ENCODE results near the gene PLEKHS1.

PLEKHS1 gene

DNA sequence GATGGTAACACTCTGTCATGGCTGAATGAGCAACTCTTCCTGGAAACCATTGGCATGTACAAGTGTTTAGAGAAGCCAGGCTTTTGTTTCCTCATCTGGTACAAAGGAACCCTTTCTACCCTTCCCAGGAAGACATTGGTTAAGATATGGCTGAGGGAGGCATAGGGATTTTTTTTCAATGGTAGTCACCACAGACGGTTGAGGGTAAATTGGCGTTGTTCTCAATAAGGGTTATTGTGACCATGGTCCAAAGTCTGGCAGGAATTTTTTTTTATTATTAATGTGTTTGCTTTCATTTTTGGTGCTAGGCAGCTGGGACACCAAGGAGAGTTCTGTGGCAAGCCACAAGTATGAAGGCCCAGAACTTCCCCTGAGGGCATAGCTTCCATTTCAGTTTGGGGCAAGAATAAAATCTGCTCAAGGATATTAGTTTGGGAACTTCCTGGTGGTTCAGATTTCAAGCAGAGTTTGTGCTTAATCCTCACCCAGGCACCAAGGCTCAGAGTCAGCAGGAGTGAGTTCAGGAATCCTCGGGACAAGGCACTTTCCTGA is at the start of gene PLEKHS1:
Gene PLEKHS1 (plus strand): TSS at position 502 of the 552 bp plus-strand sequence. CDS start 3,596 bp downstream, outside the sequence.
- H3K4me1 ChIP-seq (ENCODE audit: insufficient read depth, low read length): no peaks in the 10 kb centered on the region
- no peak within 1 kb of the TSS for H3K9ac ChIP-seq (ENCODE audit: low read depth, low read length)
- H3K9me3 ChIP-seq (ENCODE audit: control insufficient read depth, insufficient read depth, low read length): no peaks in the 10 kb centered on the region
- H3K36me3 ChIP-seq (ENCODE audit: insufficient read depth, low read length): no peaks in the 10 kb centered on the region

DNA sequence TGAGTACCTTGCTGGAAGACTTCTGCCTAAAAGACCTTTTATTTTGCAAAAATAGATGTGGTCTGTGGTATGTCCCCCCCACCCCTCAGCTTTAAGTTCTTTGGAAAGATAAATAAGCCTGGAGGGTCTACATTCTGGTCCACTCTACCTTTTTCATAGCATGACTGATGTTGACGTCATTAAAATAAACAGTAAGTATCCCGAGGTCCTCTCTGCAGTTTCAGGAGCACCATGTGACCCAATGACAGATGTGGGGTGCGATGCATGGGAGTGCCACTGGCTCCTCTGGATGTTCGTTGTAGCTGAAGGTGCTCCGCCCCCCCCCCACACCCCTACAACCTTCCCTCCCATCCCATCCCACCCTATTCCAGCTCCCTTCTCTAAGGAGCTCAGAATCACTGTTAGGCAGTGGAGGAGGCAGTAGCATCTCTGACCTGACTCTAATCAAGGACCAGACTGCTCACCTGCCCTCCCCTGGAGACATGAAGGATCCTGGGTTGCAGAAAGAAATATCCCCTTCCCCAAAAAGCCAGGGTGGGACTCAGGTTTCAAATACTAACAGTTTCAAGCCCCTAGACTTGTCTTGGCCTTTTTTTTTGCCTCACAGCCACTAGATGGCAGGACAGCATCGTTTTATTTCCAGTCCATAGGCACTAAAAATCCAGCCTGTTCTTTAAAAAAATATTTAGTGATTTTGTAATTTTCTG is 46.7 kb upstream of the PLEKHS1 start:
- H3K9me3 ChIP-seq (ENCODE audit: control insufficient read depth, insufficient read depth, low read length): no peaks in the 10 kb centered on the region
- no peak overlapping the region for H3K9ac ChIP-seq (ENCODE audit: low read depth, low read length)
- H3K36me3 ChIP-seq (ENCODE audit: insufficient read depth, low read length): no peaks in the 10 kb centered on the region
- H3K4me1 ChIP-seq (ENCODE audit: insufficient read depth, low read length): peaks cover 12% of the 10 kb centered on the region; the same call in 1 of the 2 replicates

DNA sequence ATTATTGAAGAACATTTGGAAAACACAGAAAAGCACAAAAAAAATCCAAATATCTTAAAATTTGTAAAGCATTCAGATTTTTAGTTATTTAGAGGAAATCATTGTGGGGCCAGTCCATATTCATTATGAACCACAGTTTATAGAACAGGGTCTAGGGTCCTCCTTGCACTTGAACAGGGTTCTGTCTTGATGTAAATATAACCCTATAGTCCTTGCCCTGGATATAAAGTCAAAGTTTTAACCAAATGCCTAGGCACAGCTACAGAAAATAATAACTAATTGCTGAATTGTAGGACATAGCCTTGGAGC is 46.2 kb upstream of the PLEKHS1 start:
- Histone ChIP-seq H3K4me1 (ENCODE audit: insufficient read depth, low read length) (peaks cover 17% of the 10 kb centered on the region; the same call in 1 of the 2 replicates), H3K9ac (ENCODE audit: low read depth, low read length) (no peak overlapping the region), H3K36me3 (ENCODE audit: insufficient read depth, low read length) (no peaks in the 10 kb centered on the region), H3K9me3 (ENCODE audit: control insufficient read depth, insufficient read depth, low read length) (no peaks in the 10 kb centered on the region)

DNA sequence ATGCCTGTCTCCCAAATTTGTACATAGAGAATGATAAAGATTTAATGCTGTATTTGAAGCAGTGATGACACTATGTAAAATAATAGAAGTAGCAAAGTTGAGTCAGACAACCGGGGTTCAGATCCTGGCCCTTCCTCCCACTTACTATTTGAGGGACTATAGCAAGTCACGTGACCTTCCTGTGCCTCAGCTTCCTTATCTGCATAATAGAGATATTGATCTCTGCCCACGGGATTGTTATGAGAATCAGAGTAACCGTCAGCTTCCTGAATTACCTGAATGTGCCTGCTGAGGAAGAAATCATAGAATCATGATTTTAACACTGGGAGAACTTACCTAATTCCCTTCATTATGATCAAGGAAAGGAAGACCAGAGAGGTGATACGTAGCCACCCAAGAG is 44.9 kb upstream of the PLEKHS1 start:
- peaks cover 23% of the 10 kb centered on the region; the same call in 1 of the 2 replicates for H3K4me1 ChIP-seq (ENCODE audit: insufficient read depth, low read length)
- no peaks in the 10 kb centered on the region for H3K36me3 ChIP-seq (ENCODE audit: insufficient read depth, low read length)
- no peaks in the 10 kb centered on the region for H3K9me3 ChIP-seq (ENCODE audit: control insufficient read depth, insufficient read depth, low read length)
- no peak overlapping the region for H3K9ac ChIP-seq (ENCODE audit: low read depth, low read length)

DNA sequence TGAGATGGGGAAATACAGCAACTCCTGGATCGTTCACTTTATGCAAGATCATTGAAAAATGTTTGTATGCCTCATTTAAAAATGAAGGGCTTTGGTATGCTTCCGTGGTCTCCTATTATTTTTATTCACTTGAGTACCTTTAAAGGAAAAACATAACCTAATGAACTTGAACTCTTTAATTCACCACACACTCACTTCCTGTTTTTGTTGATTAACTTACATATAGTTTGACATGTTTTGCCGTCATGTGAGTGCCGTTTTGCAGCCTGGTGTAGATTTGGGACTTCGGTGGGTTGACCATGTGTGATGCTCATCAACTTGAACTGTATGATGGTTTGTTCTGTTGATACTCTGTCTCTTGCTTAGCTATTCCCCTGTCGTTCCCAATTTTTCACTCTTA is 42.8 kb upstream of the PLEKHS1 start:
- Histone ChIP-seq H3K36me3 (ENCODE audit: insufficient read depth, low read length) (no peaks in the 10 kb centered on the region), H3K4me1 (ENCODE audit: insufficient read depth, low read length) (peaks cover 34% of the 10 kb centered on the region), H3K9ac (ENCODE audit: low read depth, low read length) (no peak overlapping the region), H3K9me3 (ENCODE audit: control insufficient read depth, insufficient read depth, low read length) (no peaks in the 10 kb centered on the region)

DNA sequence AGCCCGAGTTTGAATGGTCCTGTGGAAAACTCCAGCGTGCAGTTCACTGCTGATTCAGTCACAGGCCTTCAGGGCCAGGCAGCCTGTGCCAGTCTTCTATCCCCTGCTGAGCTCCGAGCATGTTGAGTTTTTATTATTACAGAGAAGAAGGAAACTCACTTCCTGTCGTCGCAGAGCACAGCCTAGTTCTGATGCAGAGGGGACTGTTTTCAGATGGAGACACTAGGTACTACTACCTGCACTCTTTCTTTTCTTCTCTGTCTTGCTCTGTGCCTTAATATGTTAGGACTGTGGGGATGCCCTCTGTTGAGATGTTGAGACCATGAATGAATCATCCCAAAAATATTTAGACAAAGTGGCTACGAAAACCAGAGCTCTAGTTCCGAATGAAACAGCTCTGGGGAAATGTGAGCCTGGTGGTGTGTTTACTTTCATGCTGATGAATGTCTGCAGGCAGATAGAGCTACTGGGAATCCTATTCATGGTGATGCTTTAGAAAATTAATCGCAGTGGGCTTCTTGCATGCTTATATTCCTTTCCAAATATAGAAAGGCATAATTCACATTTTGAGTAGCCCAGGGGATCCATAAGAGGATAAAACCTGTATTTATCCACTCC is 42.2 kb upstream of the PLEKHS1 start:
- Histone ChIP-seq H3K9me3 (ENCODE audit: control insufficient read depth, insufficient read depth, low read length) (no peaks in the 10 kb centered on the region), H3K4me1 (ENCODE audit: insufficient read depth, low read length) (peaks cover 34% of the 10 kb centered on the region), H3K36me3 (ENCODE audit: insufficient read depth, low read length) (no peaks in the 10 kb centered on the region), H3K9ac (ENCODE audit: low read depth, low read length) (no peak overlapping the region)

DNA sequence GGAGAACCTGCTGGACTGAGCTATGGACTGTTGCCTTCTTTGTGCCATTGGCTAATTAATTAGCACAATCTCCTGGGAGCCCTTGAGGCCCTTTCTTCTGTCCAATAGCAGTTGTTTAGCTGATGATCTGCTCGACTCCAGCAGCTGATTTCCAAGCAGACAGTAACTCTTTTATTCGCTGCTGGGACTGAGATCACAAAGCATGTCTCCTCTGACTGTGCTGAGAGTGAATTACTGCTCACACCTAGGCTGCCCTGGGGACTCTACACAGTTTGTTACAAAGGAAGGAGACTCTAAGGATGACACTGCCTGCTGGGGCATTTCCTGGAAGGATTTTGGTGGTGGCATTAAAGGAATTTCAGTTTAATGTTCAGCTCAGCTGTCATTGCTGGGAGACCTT is 40.3 kb upstream of the PLEKHS1 start:
- no peaks in the 10 kb centered on the region for H3K36me3 ChIP-seq (ENCODE audit: insufficient read depth, low read length)
- H3K4me1 ChIP-seq (ENCODE audit: insufficient read depth, low read length): peaks cover 34% of the 10 kb centered on the region
- no peak overlapping the region for H3K9ac ChIP-seq (ENCODE audit: low read depth, low read length)
- no peaks in the 10 kb centered on the region for H3K9me3 ChIP-seq (ENCODE audit: control insufficient read depth, insufficient read depth, low read length)

DNA sequence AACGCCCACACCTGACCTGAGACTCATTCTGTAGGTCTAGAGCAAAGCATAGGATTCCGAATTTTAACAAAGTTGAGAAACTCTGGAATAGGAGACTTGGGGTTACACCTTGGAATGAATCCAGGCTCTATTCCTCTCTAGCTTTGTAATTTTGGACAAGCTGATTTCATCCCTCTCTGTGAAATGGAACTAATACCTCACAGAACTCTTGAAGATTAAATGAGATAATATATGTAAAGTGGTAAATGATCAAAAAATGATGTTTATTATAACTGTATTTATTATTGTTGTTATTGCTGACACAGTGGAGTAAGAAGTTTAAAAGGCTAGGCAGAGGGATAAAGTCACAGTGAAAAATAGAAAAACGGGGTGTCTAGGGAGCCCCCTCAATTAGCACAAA is 39.5 kb upstream of the PLEKHS1 start:
- Histone ChIP-seq H3K4me1 (ENCODE audit: insufficient read depth, low read length) (peaks cover 34% of the 10 kb centered on the region), H3K9ac (ENCODE audit: low read depth, low read length) (no peak overlapping the region), H3K36me3 (ENCODE audit: insufficient read depth, low read length) (no peaks in the 10 kb centered on the region), H3K9me3 (ENCODE audit: control insufficient read depth, insufficient read depth, low read length) (no peaks in the 10 kb centered on the region)

DNA sequence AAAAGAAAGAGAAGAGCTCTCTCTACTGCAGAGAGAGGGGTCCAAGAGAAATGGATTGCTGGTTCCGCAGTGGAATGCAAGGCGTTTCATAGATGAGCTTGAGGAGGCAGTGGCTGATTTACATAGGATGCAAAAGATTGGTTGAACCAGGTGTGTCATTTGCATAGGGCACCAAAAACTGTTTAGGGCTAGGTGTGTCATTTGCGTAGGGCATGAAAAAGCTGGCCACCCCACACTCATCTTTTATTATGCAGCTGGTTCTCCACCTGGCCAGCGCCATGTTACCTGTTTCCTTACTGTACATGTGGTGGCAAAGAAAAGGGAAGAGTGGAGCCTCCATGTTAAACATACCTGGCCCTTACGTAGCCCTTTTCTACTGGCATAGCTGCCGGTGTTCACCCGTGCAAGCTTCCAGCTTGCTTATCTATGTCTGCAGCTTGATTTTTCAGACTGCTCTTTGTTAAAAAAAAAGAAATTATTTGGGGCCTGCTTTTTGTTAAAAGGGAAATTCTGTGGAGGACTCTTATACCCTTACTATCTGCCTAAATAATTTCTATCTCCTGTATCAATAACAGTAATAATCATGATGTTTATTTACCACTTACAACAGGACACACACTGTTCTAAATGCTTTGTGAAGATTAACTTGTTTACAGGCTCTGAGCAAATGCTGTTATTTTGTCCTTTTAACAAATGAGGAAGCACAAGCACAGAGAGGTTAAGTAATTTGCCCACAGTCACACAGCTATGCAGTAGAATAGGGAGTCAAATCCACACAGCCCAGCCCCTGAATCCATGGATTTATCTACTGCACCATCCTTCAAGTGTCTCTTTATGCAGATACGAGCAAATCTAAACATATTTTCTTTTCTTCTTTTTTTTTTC is 38.5 kb upstream of the PLEKHS1 start:
- H3K9me3 ChIP-seq (ENCODE audit: control insufficient read depth, insufficient read depth, low read length): no peaks in the 10 kb centered on the region
- H3K9ac ChIP-seq (ENCODE audit: low read depth, low read length): no peak overlapping the region
- H3K36me3 ChIP-seq (ENCODE audit: insufficient read depth, low read length): no peaks in the 10 kb centered on the region
- peaks cover 34% of the 10 kb centered on the region for H3K4me1 ChIP-seq (ENCODE audit: insufficient read depth, low read length)

DNA sequence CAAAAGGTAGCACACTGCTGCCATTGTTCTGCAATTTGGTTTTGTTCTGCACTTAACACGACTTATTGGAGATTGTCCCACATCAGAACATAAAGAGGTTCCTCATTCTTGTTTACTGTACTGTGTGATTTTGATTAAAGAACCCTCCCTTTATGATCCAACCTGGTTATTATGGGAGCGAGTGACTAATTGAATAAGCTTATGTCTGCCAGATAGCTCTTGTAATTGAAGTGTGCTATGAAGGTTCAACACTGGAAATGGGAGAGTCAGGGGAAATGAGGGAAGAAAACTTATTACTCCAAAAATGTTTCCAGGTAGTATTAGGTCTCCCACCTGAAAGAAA is 37.9 kb upstream of the PLEKHS1 start:
- Histone ChIP-seq H3K9ac (ENCODE audit: low read depth, low read length) (no peak overlapping the region), H3K36me3 (ENCODE audit: insufficient read depth, low read length) (no peaks in the 10 kb centered on the region), H3K4me1 (ENCODE audit: insufficient read depth, low read length) (peaks cover 34% of the 10 kb centered on the region), H3K9me3 (ENCODE audit: control insufficient read depth, insufficient read depth, low read length) (no peaks in the 10 kb centered on the region)

DNA sequence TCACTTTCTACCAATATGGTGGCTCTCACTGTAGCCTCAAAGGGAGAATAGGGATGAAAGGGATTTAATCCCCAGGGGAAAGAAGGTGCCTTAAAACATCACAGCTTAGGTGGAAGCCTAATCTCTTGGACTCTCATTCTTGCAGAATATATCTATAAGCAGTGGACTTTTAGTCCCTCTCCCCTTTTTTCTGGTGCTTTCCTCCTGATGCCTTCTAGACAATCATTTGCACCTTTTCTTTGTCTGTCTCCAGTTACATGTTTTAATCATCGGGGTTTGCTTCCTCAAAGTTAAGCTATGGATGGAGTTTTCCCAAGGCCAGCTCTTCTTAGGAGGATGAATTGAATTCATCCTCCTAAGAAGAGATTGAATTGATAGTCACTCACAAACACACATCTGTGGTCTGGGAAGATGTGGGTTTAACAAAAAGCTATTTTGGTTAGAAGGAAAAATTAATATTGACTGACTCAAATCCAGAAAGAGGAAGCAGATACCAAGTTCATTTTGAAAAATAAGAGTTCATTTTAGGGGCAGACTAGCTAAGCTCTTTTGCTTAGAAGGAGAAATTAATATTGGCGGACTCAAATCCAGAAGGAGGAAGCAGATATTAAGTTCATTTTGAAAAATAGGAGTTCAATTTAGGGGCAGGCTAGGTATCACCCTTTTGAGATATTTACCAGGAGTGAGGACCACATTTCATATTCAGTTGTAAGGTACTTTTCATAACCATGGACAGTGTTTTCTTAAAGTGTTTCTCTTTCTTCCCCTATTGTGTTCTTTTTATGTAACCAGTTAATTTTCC is 35.2 kb upstream of the PLEKHS1 start:
- Histone ChIP-seq H3K9me3 (ENCODE audit: control insufficient read depth, insufficient read depth, low read length) (no peaks in the 10 kb centered on the region), H3K36me3 (ENCODE audit: insufficient read depth, low read length) (no peaks in the 10 kb centered on the region), H3K4me1 (ENCODE audit: insufficient read depth, low read length) (peaks cover 13% of the 10 kb centered on the region), H3K9ac (ENCODE audit: low read depth, low read length) (no peak overlapping the region)

DNA sequence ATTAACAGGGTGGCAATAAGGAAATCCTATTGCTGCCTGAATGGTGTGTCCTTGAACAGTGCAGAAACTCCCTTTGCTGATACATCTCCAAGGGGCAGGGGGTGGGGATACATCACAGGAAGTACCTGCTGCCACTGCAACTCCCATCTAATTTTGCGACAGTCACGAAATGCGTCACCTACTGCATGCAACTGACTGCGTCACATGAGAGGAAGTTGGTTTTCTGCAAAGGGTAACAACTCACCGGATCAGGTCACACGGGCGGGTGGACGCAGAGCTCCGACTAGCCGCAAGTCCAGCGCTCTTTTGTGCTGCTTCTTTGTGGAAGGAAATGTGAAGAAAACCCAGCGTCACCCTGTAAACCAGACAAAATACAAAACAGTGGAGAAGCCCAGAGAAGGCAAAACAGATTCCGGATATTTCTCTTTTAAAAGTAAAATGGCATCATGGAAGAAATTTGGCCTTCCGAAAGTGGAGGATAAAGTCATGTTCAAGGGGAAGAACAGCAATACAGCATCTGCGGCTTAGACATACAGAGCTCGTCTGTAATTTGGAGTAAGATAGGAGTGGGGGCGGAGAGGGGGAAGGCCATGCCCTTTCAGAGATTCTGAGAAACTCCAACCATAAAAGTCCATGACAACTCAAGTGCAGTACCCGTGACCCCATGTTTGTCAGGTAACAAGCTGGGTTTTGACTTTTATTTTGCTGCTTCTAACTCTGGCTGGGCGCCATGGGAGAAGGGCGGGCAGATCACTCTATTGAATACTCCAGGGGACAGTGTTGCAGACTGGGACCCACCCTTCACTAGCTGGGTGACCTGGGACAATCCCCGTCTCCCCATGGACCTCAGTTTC is 32.3 kb upstream of the PLEKHS1 start:
- Histone ChIP-seq H3K4me1 (ENCODE audit: insufficient read depth, low read length) (no peaks in the 10 kb centered on the region), H3K36me3 (ENCODE audit: insufficient read depth, low read length) (no peaks in the 10 kb centered on the region), H3K9ac (ENCODE audit: low read depth, low read length) (no peak overlapping the region), H3K9me3 (ENCODE audit: control insufficient read depth, insufficient read depth, low read length) (no peaks in the 10 kb centered on the region)

DNA sequence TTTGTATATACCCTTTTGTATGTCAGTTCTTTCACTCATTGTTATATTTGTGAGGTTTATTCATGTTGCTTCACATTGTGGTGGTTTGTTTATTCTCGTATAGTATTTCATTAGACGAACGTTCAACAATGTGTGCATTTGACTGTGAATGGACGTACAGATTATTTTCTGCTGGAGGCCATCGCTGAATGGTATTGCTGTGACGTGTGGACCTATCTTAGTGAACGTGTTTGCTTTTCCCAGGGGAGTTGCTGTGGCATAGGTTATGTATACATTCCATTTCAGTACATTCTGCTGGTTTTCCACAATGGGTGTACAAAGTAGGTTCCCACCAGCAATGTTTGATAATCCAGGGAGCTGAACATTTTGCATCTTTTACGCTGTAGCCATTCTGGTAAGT is 31.1 kb upstream of the PLEKHS1 start:
- H3K9me3 ChIP-seq (ENCODE audit: control insufficient read depth, insufficient read depth, low read length): no peaks in the 10 kb centered on the region
- H3K36me3 ChIP-seq (ENCODE audit: insufficient read depth, low read length): no peaks in the 10 kb centered on the region

More for the DNA sequence above, 31.1 kb upstream of the PLEKHS1 start:
- H3K4me1 ChIP-seq (ENCODE audit: insufficient read depth, low read length): no peaks in the 10 kb centered on the region
- H3K9ac ChIP-seq (ENCODE audit: low read depth, low read length): no peak overlapping the region

Data from ES-I3 (cell line).